Adrenal gland (tissue), 5 donors: Measurements from ENCODE around the gene ENTHD1.

Experiments
- POLR2A ChIP-seq, 2 donors: fragments of 450-650 bp; IDR thresholded peaks; one replicate each; pipeline ENCODE4 v1.6.1; 2017; ENCODE audit warnings: antibody characterized with exemption in 2 of 2, mild to moderate bottlenecking in 2 of 2, moderate library complexity in 1 of 2
- TF ChIP-seq, protein P1 (sequence below), 6 experiments: fragments of 450-650 bp in 4 of 6; fragments of 200-600 bp in 2 of 6; sonication (generic) in 1 of 6; IDR thresholded peaks; 1 replicate in 5 of 6; 2 replicates in 1 of 6; pipeline versions ENCODE4 v1.5.1 to v1.8.0; 2016 to 2021; ENCODE audit warnings: antibody characterized with exemption in 6 of 6, mild to moderate bottlenecking in 2 of 6, moderate library complexity in 1 of 6
- donor health status: DM: no; HTN: no; CAD: no.

DNA sequence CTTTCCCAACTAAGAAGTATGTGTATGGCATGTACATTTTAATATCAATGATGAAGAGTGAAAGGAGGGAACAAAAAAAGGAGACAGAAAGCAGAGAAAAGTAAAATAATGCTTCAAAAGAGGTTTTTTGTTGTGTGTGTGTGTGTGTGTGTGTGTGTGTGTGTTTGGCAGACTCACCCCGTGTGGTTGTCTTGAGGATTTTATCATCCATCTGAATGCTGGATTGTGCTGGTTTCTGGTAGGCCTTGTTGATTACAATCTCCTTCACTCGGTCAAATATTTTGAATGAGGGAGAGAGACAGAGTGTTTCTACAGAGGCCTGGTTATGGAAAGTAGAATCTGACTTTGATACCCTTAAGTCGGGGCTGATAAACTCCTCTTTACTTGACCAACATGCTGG lies 128.5 kb downstream of the ENTHD1 start:
- no peak for TF ChIP-seq POLR2A (IDR thresholded peaks at IDR 0.05)
- TF ChIP-seq, protein P1, sequence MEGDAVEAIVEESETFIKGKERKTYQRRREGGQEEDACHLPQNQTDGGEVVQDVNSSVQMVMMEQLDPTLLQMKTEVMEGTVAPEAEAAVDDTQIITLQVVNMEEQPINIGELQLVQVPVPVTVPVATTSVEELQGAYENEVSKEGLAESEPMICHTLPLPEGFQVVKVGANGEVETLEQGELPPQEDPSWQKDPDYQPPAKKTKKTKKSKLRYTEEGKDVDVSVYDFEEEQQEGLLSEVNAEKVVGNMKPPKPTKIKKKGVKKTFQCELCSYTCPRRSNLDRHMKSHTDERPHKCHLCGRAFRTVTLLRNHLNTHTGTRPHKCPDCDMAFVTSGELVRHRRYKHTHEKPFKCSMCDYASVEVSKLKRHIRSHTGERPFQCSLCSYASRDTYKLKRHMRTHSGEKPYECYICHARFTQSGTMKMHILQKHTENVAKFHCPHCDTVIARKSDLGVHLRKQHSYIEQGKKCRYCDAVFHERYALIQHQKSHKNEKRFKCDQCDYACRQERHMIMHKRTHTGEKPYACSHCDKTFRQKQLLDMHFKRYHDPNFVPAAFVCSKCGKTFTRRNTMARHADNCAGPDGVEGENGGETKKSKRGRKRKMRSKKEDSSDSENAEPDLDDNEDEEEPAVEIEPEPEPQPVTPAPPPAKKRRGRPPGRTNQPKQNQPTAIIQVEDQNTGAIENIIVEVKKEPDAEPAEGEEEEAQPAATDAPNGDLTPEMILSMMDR (IDR thresholded peaks at IDR 0.05): no peak
